Neural progenitor cell (in vitro differentiated cells): Measurements from ENCODE around the gene LRRC49. TPM values are rescaled to one million over a fixed set of nuclear protein-coding genes. Genes with fewer than 3 reads are reported as not detected.

Experiments used
- DNase-seq: peaks from one replicate; pipeline ENCODE4 v3.0.0-alpha.2; 2016; ENCODE audit warnings: low spot score
- H2AFZ ChIP-seq: fragments of 200-600 bp; sonication (generic); replicated peaks from 2 replicates; pipeline ENCODE4 v1.6.1; 2016; ENCODE audit warnings: antibody characterized with exemption
- H3F3A ChIP-seq: fragments of 200-600 bp; sonication (generic); 2 replicates; pipeline ENCODE4 v1.6.1; 2016; ENCODE audit warnings: antibody characterized with exemption, low read depth
- H3K27ac ChIP-seq: fragments of 200-600 bp; sonication (generic); 2 replicates; pipeline ENCODE4 v1.5.1; 2016; ENCODE audit warnings: mild to moderate bottlenecking
- H3K27me3 ChIP-seq: fragments of 200-600 bp; sonication (generic); 2 replicates; pipeline ENCODE4 v1.6.1; 2016; ENCODE audit warnings: mild to moderate bottlenecking, moderate library complexity
- H3K36me3 ChIP-seq: fragments of 200-600 bp; sonication (generic); 2 replicates; pipeline ENCODE4 v1.5.1; 2016
- H3K4me1 ChIP-seq: fragments of 200-600 bp; sonication (generic); 2 replicates; pipeline ENCODE4 v1.6.1; 2016; ENCODE audit warnings: mixed run types
- H3K4me2 ChIP-seq: fragments of 200-600 bp; sonication (generic); 2 replicates; pipeline ENCODE4 v1.6.1; 2016
- H3K4me3 ChIP-seq: fragments of 200-600 bp; sonication (generic); 2 replicates; pipeline ENCODE4 v1.5.1; 2016
- H3K79me2 ChIP-seq: fragments of 200-600 bp; sonication (generic); 2 replicates; pipeline ENCODE4 v1.6.1; 2016; ENCODE audit warnings: low read depth
- H3K9ac ChIP-seq: fragments of 200-600 bp; sonication (generic); 2 replicates; pipeline ENCODE4 v1.6.1; 2016
- H3K9me3 ChIP-seq: fragments of 200-600 bp; sonication (generic); 2 replicates; pipeline ENCODE4 v1.5.1; 2016; ENCODE audit warnings: low read depth
- H4K20me1 ChIP-seq: fragments of 200-600 bp; sonication (generic); 2 replicates; pipeline ENCODE4 v1.6.1; 2016; ENCODE audit warnings: low read depth
- H3K27ac Mint-ChIP-seq: 3 replicates; pipeline ENCODE4 v1.8.0; 2021; ENCODE audit warnings: mixed read lengths
- H3K27me3 Mint-ChIP-seq: 2 replicates; pipeline ENCODE4 v1.8.0; 2022; ENCODE audit warnings: low read depth, mild to moderate bottlenecking, inconsistent platforms, moderate library complexity, mixed read lengths; ENCODE audit not compliant: insufficient read depth
- H3K36me3 Mint-ChIP-seq: 3 replicates; pipeline ENCODE4 v1.8.0; 2021; ENCODE audit warnings: mixed read lengths
- H3K4me1 Mint-ChIP-seq: 3 replicates; pipeline ENCODE4 v1.8.0; 2021; ENCODE audit warnings: mixed read lengths
- H3K4me3 Mint-ChIP-seq: 3 replicates; pipeline ENCODE4 v1.8.0; 2021; ENCODE audit warnings: mild to moderate bottlenecking, moderate library complexity, mixed read lengths
- H3K9me3 Mint-ChIP-seq: 3 replicates; pipeline ENCODE4 v1.8.0; 2020; ENCODE audit warnings: mixed read lengths
- EZH2 ChIP-seq: fragments of 200-600 bp; sonication (generic); IDR thresholded peaks from 2 replicates; pipeline ENCODE4 v1.6.1; 2017; ENCODE audit warnings: antibody characterized with exemption, mild to moderate bottlenecking, moderate library complexity
- EZH2phosphoT487 ChIP-seq: fragments of 200-600 bp; sonication (generic); IDR thresholded peaks from 2 replicates; pipeline ENCODE4 v1.6.1; 2017; ENCODE audit warnings: antibody characterized with exemption
- total RNA-seq: library from RNA; depleted of rRNA; stranded (reverse); fragments of >200 nt; gene quantifications from 2 replicates; pipeline ENCODE4 v1.2.3, GENCODE V29; 2015; ENCODE audit warnings: low replicate concordance
- TF ChIP-seq, protein P1 (sequence below): fragments of 200-600 bp; sonication (generic); IDR thresholded peaks from 2 replicates; pipeline ENCODE4 v1.5.1; 2017; ENCODE audit warnings: antibody characterized with exemption, mild to moderate bottlenecking

Gene LRRC49
- total RNA-seq, 1 donor from 2014 or later = 62.4 TPM

DNA sequence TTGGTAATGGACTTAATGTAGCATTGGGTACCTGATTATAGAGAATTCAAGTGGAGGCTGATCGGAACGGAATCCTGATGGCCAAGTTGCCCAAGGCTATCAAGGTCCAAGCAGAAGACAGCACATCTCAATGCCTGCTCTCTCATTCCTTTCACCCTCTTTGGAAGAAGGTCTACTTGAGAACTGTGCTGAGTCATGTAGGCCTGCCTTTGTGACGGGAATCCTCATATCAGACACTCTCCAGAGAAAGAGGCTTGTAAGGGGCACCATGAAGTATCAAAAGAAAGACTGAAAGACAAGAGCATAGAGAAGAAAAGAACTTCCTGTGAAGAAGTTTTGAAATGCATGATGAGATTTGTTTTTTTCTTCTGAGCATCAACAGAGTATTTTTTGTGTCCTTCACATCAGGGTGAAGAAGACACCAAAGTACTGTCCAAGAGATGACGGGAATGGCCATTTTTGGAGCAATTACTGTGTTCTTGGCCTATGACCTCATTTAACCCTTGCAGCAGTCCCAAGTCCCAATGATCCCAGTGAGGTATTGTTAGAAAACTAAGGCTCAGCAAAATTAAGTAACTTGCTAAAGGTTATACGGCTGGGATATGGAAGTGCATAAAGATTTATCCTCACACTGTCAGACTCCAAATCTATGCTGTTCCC is 25.5 kb upstream of the LRRC49 start:
- Mint-ChIP-seq H3K27me3 (no peaks in the 10 kb centered on the region), H3K4me1 (peaks cover 8% of the 10 kb centered on the region), H3K36me3 (no peaks in the 10 kb centered on the region), H3K4me3 (no peak overlapping the region), H3K27ac (no peak overlapping the region), H3K9me3 (peaks cover 5% of the 10 kb centered on the region)
- H3K79me2 ChIP-seq = no peaks in the 10 kb centered on the region
- H3K9me3 ChIP-seq = no peaks in the 10 kb centered on the region
- no peak overlapping the region for H3K27ac ChIP-seq
- H3K4me3 ChIP-seq = no peak overlapping the region
- H3K27me3 ChIP-seq = no peaks in the 10 kb centered on the region
- DNase-seq = no peak
- no peaks in the 10 kb centered on the region for H3F3A ChIP-seq
- TF ChIP-seq EZH2phosphoT487 (no peak), EZH2 (no peak)
- TF ChIP-seq, protein P1, sequence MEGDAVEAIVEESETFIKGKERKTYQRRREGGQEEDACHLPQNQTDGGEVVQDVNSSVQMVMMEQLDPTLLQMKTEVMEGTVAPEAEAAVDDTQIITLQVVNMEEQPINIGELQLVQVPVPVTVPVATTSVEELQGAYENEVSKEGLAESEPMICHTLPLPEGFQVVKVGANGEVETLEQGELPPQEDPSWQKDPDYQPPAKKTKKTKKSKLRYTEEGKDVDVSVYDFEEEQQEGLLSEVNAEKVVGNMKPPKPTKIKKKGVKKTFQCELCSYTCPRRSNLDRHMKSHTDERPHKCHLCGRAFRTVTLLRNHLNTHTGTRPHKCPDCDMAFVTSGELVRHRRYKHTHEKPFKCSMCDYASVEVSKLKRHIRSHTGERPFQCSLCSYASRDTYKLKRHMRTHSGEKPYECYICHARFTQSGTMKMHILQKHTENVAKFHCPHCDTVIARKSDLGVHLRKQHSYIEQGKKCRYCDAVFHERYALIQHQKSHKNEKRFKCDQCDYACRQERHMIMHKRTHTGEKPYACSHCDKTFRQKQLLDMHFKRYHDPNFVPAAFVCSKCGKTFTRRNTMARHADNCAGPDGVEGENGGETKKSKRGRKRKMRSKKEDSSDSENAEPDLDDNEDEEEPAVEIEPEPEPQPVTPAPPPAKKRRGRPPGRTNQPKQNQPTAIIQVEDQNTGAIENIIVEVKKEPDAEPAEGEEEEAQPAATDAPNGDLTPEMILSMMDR = no peak
- H3K36me3 ChIP-seq = no peaks in the 10 kb centered on the region
- H3K4me2 ChIP-seq = no peak overlapping the region
- H2AFZ ChIP-seq = no peak overlapping the region
- H3K9ac ChIP-seq = no peak overlapping the region
- H4K20me1 ChIP-seq = no peaks in the 10 kb centered on the region
- no peaks in the 10 kb centered on the region for H3K4me1 ChIP-seq

DNA sequence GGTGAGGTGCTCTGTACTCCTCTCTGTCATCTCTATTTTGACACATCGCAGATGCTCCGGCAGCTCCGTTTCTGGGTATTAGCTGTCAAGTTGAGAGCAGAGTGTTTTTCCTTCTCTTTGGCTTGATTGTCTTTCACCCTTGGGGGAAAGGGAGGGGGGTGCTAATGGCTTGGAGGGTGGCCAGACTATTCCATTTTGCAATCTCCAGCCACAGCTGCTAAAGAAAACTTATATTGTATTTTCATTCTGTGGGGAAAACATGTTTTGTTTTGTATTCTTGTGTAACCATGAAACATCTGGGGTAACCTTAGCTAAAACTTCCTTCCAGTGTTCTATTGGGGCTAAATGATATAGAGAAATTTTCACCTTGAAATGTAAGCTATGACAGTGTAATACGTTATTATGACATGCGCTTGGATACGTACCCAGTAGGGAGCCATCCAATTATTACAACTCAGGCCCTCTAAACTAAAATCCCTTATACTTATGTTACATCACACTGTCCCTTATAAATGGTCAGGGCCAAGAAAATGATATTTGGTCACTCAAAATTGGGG is 24.6 kb upstream of the LRRC49 start:
- Mint-ChIP-seq H3K27ac (no peak overlapping the region), H3K4me1 (peaks cover 8% of the 10 kb centered on the region), H3K36me3 (peaks cover 2% of the 10 kb centered on the region), H3K27me3 (no peaks in the 10 kb centered on the region), H3K9me3 (peaks cover 8% of the 10 kb centered on the region), H3K4me3 (no peak overlapping the region)
- Histone ChIP-seq H3K27me3 (no peaks in the 10 kb centered on the region), H3K4me1 (no peaks in the 10 kb centered on the region), H3K9me3 (no peaks in the 10 kb centered on the region), H3K27ac (no peak overlapping the region), H3K4me3 (no peak overlapping the region), H3K79me2 (no peaks in the 10 kb centered on the region), H2AFZ (no peak overlapping the region), H3K36me3 (no peaks in the 10 kb centered on the region), H3F3A (no peaks in the 10 kb centered on the region), H4K20me1 (no peaks in the 10 kb centered on the region), H3K9ac (no peak overlapping the region), H3K4me2 (no peak overlapping the region)
- TF ChIP-seq EZH2 (no peak), EZH2phosphoT487 (no peak)
- TF ChIP-seq, protein P1 = no peak
- no peak for DNase-seq

DNA sequence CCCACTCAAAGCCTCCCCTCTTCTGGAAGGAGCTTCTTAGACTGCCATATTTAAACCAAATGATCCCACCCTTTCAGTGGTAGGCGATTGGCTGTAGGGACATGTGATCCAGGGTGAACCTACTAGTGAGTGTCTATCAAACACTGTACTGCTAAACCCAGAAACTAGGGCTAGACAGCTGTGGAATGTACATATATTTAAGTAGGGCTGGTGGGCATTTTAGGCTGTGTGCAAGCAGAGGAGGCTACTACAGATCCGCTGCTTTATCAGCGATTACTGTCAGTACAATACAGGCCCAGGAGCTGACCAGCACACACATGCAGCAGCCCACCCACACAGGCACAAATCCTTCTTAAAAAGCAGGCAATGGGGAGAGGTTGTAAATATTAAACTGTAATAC is 23.3 kb upstream of the LRRC49 start:
- H4K20me1 ChIP-seq = no peaks in the 10 kb centered on the region
- H3K27me3 ChIP-seq = no peaks in the 10 kb centered on the region
- no peaks in the 10 kb centered on the region for H3K36me3 ChIP-seq
- no peak overlapping the region for H2AFZ ChIP-seq
- Mint-ChIP-seq H3K27ac (no peak overlapping the region), H3K4me1 (peaks cover 8% of the 10 kb centered on the region), H3K4me3 (no peak overlapping the region), H3K9me3 (peaks cover 8% of the 10 kb centered on the region), H3K27me3 (no peaks in the 10 kb centered on the region), H3K36me3 (peaks cover 2% of the 10 kb centered on the region)
- H3K9ac ChIP-seq = no peak overlapping the region
- H3K4me3 ChIP-seq = no peak overlapping the region
- H3K27ac ChIP-seq = no peak overlapping the region
- no peak for DNase-seq
- no peak for TF ChIP-seq EZH2phosphoT487
- TF ChIP-seq EZH2 = no peak
- TF ChIP-seq, protein P1 = no peak
- H3F3A ChIP-seq = no peaks in the 10 kb centered on the region
- H3K9me3 ChIP-seq = no peaks in the 10 kb centered on the region
- no peaks in the 10 kb centered on the region for H3K4me1 ChIP-seq
- no peak overlapping the region for H3K4me2 ChIP-seq
- no peaks in the 10 kb centered on the region for H3K79me2 ChIP-seq
